NCI-H526 (cell line): Measurements from ENCODE around the gene OTOG.

Source experiments
- DNase-seq, 2 experiments: peaks; one replicate each; lab custom pipeline; 2025; lab: John Stamatoyannopoulos, UW

OTOG gene

GRCh38 chr11:17633987-17634775 lies 87.1 kb downstream of the OTOG start:
- no peak for DNase-seq

GRCh38 chr11:17634776-17635550 lies 87.9 kb downstream of the OTOG start:
- no peak for DNase-seq

- DNase-seq: no peak
These were observed 88.5 kb downstream of the OTOG start for GRCh38 chr11:17635551-17635938.

GRCh38 chr11:17636721-17637120 lies 89.7 kb downstream of the OTOG start:
- no peak for DNase-seq

- DNase-seq: no peak
These were observed 90.8 kb downstream of the OTOG start for GRCh38 chr11:17637901-17638300.

GRCh38 chr11:17638311-17638710 lies 91.3 kb downstream of the OTOG start:
- DNase-seq: no peak

- DNase-seq: no peak
These were observed 92.0 kb downstream of the OTOG start for GRCh38 chr11:17639091-17639490.

GRCh38 chr11:17639781-17640180 lies 92.7 kb downstream of the OTOG start:
- no peak for DNase-seq

- no peak for DNase-seq
These were observed 93.6 kb downstream of the OTOG start for GRCh38 chr11:17640493-17641164.

GRCh38 chr11:17641792-17642350 lies 94.8 kb downstream of the OTOG start:
- DNase-seq: no peak

GRCh38 chr11:17642370-17642769 lies 95.3 kb downstream of the OTOG start:
- DNase-seq: no peak

- no peak for DNase-seq
These were observed 95.9 kb downstream of the OTOG start for GRCh38 chr11:17642980-17643379.

- DNase-seq: no peak
These were observed 96.7 kb downstream of the OTOG start for GRCh38 chr11:17643506-17644405.

- DNase-seq: no peak
These were observed 98.3 kb downstream of the OTOG start for GRCh38 chr11:17645190-17645970.

GRCh38 chr11:17646451-17647145 lies 99.5 kb downstream of the OTOG start:
- no peak for DNase-seq

- no peak for DNase-seq
These were observed 101.5 kb downstream of the OTOG start for GRCh38 chr11:17648528-17648927.

- no peak for DNase-seq
These were observed 102.2 kb downstream of the OTOG start for GRCh38 chr11:17649261-17649660.

- DNase-seq: no peak
These were observed 102.6 kb downstream of the OTOG start for GRCh38 chr11:17649696-17650095.

- DNase-seq: no peak
These were observed 103.3 kb downstream of the OTOG start for GRCh38 chr11:17650127-17650911.
